HS-27A (cell line): Measurements from ENCODE around the gene HOXB2.

Experiments
- DNase-seq: peaks from one replicate; pipeline ENCODE4 v3.0.0-alpha.2; 2012; ENCODE audit warnings: low read depth, missing footprints

HOXB2 gene

GRCh38 chr17:48578616-48579470 lies 33.9 kb upstream of the HOXB2 start:
- DNase-seq, result no peak

GRCh38 chr17:48577946-48578615 lies 33.2 kb upstream of the HOXB2 start, which contains the start of gene HOXB4:
TSS of gene HOXB4 (minus strand) at chr17:48578350. CDS start at chr17:48578319, 31 bp downstream.
- no peak for DNase-seq

DNA sequence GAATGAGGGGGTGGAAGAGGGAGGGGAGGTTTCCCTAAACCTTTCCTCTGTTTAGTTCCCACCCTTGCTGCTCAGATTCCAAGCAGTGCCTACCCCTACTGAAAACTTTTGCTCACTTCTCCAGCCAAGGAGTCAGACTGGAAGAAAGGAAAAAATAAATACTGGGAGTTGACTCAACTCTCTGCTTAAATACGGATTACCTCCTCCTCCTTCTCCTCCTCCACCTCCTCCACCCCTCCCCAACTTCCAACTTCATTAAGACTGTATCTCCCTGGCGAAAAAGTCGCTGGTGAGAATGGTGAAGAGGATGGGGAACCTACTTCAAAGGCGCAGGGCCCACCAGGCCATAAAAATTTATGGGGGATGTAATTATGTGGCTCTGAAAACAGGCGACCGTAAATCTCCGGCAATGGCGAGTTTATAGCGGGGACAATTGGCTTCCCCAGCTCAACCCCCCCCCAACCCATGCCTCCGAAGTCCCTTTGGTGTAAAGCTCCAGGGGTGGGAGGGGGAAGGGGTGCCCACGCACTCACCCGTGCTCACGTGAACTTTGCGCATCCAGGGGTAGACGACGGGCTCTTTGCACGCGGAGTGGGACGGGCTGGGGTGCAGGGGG lies 32.5 kb upstream of the HOXB2 start:
- no peak for DNase-seq

DNA sequence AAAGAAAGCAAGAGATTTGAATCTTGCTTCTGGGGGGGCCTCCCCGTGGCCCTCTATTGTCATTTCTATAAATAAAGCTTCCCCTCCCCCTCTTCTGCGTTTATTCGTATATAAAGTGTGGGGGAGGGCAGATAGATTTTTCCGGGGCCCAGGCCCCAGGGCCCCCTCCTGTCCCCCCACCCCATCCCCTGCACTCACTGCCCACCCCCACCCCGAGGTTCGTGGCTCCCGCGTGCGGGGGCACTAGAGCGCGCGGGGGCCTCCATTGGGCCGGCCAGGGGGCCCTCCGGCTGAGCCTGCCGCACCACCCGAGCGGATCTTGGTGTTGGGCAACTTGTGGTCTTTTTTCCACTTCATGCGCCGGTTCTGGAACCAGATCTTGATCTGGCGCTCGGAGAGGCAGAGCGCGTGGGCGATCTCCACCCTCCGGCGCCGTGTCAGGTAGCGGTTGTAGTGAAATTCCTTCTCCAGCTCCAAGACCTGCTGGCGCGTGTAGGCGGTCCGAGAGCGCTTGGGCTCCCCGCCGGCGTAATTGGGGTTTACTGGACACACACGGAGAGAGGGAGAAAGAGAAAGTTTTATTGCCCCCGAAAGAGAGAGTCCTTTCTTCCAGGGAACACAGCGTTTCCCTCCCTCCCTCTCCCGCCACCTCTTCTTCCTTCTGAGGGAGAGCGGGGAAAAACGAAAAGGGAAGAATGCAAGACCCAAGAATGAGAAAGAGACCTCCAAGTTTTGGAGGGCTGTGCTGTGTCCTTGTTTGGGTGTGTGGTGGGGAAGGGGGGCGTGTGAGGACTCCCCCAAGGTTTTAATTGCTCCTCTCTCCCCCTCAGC lies 31.8 kb upstream of the HOXB2 start:
- no peak for DNase-seq

GRCh38 chr17:48575673-48576478 lies 31.0 kb upstream of the HOXB2 start:
- DNase-seq, result no peak

- DNase-seq, result no peak
Observed at GRCh38 chr17:48575066-48575582, 30.2 kb upstream of the HOXB2 start.

DNA sequence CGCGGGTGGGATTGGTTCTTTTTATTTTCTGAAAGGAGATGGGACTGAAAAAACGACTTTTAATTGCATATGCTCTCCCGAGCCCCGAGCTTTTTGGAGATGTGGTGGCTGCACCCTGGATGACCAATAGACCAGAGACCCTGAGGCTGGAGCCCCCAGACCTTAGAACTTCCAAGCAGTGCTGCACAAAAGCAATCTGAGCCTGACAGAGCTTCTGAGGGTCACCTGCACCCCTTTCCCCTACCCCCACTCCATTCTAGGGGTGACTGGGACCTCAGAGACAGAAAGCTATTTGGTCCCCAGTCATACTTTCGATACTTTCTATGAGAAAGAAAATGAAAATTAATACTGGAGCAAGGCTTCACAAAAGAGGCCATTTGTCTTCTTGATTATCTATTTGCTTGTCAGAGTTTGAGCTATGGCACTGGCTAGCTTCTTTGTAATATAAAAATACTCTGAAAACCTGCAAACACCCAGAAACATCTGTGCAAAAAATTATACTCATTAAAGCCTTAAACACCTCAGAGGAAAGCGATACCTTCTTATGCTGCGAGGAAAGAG lies 29.7 kb upstream of the HOXB2 start:
- DNase-seq, result no peak

GRCh38 chr17:48571826-48572417 lies 27.0 kb upstream of the HOXB2 start:
- no peak for DNase-seq

DNA sequence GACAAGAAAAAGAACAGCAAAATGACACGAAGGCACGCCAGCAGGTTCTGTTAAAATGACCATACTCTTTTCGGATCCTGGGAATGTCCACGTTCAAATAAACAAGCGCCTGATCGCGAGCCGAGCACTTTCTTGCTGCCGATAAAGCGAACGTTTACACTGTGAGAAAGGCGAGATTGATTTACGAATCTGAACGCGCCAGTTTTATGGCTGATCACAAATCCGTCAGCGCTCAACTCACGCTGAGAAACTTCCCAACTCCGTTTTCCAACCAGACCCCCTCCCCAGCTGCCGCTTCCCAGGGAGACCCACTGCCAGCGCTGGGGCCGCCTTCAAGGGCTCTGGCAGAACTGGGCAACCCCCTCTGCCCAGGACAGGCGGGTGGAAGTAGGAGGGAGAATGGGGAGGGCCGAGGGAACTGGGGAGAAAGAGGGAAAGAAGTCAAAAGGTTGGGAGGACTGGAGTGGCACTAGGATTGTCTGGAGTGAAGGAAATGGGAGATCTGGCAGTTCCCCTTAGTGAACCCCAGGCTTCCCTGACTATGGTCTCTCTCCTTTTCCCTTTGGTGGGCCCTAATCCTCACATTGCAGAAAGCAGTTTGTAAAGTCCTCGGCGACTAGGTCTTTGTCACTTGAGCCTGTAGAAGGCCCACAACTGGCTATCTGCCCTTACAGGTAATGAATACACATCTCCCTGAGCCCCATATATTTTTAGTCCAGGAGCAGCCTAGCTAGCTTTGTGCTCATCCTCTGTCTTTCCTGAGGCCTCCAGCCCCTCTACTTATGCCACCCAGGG lies 26.3 kb upstream of the HOXB2 start:
- no peak for DNase-seq

DNA sequence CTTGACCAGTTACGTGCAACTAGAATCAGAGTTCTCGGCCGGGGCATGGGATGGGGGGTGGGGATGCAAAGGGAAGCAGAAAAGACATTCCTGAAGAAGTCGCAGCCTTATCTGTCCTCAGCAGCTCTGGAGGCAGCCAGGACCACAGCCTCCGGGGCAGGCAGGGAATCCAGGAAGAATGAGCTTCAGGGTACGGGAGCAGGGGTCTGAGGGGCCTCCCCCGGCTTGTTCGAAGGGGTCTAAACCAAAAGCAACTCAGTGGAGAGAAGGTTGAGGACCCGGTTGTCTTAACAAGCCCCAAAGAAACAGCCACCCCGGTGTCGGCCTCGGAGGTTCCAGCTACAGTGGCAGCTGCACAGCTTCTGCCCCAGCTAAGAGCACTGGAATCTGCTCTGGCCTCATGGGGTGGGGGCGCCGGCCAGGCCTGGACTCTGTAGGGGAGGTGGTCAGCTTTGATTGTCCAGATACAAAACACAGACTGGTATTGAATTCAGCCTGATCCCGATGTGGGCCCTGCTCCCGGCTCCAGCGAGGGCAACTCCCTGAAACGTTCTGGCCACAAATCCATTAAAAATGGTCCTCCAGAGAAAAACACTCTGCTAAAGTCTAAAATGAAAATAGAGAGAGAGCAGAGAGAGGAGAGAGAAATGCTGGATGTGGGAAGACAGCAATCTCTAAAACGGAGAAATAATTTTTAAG lies 25.6 kb upstream of the HOXB2 start:
- DNase-seq, result no peak

- no peak for DNase-seq
Observed at GRCh38 chr17:48569674-48570324, 24.9 kb upstream of the HOXB2 start.

- no peak for DNase-seq
Observed at GRCh38 chr17:48569240-48569582, 24.3 kb upstream of the HOXB2 start.

DNA sequence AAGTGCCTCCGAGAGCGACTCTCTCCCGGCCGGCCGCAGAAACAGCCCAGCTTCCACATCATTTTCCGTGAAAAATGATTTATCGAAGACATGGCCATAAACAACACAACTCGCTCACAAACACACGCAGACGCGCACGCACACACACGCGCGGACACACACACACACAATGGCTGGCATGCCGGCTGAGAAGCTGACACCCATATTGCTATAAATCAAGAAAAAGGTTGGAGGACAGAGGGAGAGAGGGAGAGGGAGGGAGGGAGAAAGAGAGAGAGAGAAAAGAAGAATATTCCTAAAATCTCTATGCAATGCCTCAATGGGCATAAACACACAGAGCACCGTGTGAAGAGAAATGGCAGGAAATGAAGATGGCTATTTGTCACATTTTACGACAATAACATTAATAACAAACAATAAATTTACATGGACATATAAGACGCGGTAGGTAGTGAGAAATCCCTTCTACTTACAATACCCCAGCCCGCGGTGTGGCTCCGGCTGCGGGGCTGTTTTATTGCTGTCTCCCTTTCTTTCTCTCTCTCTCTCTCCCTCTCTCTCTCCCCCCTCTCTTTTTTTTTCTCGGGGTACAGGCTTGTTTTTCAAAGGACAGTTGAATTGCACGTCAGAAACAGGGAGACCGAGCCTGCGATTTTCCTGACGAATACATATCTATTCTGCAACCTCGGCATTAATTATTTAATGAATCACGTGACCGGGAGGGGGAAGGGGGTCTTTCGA lies 23.8 kb upstream of the HOXB2 start:
- no peak for DNase-seq

DNA sequence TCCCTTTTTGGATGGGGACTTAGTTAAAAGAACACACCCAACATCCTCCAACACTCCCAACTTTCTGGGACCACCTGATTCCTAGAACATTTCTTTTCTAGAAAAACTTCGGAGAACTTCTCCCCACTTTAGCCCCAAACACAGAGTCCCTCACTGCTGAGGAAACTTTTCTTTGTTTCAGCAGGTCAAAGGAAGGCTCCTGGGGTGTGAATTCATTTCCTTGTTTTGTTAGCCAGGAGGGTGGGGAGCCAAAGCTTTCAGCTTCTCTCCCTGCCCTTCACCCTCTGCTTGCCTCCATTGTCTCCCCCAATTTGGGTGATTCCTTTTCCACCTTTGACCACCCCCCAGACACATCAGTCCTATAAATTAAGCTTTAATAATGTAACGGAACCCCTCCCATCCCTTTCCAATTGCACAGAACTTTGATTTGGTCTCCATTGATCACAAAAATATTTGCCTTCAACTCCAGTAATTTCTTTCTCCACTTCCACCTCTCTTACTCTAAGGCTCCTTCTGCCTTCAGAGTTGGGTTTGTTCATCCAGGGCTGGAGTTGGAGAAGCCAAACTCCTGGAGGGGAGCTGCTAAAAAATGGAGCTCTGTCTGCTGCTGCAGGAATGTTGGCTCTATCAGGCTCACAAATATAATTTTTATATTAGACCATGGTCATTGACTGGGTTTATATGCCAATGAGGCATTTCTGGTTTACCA lies 22.9 kb upstream of the HOXB2 start:
- DNase-seq, result no peak

- no peak for DNase-seq
Observed at GRCh38 chr17:48567209-48567608, 22.3 kb upstream of the HOXB2 start.

DNA sequence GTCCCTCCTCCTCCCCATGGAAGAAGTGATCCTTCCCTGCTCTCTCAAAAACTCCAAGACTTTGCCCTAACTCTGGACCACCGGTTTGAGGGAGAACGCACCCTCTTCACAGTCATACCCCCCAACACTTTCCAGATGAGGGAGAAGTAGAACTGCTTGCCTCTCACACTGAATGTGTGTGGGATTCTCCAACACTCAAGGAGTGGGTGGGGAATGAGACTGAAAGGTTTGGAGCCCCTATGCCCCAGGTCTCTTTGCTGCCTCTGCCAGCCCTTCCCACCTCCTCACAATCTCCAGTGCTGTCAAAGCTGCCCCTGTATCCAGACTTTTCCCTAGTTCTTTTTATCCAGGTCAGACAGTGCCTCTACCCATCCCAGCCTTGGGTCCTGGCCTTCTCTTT lies 21.8 kb upstream of the HOXB2 start:
- DNase-seq, result no peak
